Kasumi-1 (cell line): Measurements from ENCODE around the gene IKZF4.
"Not testable (repeated sequence)": the region's sequence is repeated elsewhere in the genome, so short reads cannot be mapped to it uniquely, and the experiment has no call there.

Experiments
- DNase-seq, 2 experiments: peaks; one replicate each; lab custom pipeline; 2025; lab: John Stamatoyannopoulos, UW

IKZF4 gene

DNA sequence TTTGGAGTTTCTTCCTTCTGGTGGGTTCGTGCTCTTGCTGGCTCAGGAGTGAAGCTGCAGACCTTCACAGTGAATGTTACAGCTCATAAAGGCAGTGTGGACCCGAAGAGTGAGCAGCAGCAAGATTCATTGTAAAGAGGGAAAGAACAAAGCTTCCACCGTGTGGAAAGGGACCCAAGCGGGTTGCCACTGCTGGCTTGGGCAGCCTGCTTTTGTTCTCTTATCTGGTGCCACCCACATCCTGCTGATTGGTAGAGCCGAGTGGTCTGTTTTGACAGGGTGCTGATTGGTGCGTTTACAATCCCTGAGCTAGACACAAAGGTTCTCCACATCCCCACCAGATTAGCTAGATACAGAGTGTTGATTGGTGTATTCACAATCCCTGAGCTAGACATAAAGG is 21.3 kb upstream of the IKZF4 start:
- DNase-seq, result not testable (repeated sequence)

DNA sequence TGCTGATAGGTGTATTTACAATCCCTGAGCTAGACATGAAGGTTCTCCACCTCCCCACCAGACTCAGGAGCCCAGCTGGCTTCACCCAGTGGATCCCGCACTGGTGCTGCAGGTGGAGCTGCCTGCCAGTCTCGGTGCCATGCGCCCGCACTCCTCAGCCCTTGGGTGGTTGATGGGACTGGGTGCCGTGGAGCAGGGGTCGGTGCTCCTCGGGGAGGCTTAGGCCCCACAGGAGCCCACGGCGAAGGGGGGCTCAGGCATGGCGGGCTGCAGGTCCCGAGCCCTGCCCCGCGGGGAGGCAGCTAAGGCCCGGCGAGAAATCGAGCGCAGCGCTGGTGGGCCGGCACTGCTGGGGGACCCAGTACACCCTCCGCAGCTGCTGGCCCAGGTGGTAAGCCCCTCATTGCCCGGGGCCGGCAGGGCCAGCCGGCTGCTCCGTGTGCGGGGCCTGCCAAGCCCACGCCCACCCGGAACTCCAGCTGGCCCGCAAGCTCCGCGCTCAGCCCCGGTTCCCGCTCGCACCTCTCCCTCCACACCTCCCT is 20.8 kb upstream of the IKZF4 start:
- DNase-seq, result not testable (repeated sequence)

DNA sequence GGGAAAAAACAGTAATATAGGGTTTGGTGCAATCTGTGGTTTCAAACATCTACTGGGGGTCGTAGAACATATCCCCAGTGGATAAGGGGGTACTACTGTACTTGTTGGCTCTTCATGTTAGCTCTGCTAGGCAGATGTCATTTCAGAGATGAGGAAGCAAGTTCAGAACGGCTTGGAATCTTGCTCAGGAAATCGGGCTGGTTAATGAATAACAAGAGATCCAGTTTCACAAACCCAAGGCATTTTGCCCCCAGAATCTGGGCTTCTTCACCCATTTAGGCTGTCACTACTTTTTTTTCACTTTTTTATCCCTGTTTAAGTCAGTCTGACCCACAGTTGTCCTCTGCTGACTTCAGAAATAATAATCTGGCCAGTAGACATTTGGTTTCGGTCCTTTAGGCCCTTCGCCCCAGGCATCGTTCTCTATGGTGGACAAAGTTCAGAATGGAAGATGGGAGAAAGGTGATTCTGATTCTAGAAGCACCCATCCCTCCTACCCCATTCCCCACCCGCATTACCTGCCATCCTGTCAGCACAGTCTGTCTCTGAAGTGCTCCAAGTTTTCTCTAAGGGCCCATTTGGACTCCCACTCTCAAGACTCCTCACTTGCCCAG is 19.2 kb upstream of the IKZF4 start:
- no peak for DNase-seq

DNA sequence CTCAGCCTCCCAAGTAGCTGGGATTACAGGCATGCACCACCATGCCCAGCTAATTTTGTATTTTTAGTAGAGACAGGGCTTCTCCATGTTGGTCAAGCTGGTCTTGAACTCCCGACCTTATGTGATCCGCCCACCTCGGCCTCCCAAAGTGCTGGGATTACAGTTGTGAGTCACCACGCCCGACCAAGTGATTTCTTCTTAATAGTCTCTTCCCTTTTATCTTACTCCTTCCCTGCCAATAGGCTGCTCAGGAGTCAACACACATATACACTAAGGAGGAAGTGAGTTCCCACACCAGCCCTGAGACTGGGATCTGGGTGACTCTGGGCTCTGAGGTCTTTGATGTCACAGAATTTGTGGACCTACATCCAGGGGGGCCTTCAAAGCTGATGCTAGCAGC is 17.5 kb upstream of the IKZF4 start:
- DNase-seq, result not testable (repeated sequence)

DNA sequence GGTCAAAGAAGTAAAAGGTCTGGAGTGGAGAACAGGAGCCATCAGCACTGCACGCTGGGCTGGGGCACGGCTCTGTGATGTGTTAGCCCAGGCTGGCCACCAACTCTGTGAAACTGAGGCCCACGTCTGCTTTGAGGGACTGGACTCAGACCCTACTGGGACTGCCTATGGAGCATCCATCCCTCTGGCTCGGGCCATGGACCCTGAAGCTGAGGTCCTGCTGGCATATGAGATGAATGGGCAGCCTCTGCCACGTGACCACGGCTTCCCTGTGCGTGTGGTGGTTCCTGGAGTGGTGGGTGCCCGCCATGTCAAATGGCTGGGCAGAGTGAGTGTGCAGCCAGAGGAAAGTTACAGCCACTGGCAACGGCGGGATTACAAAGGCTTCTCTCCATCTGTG is 16.6 kb upstream of the IKZF4 start:
- DNase-seq, result no peak

DNA sequence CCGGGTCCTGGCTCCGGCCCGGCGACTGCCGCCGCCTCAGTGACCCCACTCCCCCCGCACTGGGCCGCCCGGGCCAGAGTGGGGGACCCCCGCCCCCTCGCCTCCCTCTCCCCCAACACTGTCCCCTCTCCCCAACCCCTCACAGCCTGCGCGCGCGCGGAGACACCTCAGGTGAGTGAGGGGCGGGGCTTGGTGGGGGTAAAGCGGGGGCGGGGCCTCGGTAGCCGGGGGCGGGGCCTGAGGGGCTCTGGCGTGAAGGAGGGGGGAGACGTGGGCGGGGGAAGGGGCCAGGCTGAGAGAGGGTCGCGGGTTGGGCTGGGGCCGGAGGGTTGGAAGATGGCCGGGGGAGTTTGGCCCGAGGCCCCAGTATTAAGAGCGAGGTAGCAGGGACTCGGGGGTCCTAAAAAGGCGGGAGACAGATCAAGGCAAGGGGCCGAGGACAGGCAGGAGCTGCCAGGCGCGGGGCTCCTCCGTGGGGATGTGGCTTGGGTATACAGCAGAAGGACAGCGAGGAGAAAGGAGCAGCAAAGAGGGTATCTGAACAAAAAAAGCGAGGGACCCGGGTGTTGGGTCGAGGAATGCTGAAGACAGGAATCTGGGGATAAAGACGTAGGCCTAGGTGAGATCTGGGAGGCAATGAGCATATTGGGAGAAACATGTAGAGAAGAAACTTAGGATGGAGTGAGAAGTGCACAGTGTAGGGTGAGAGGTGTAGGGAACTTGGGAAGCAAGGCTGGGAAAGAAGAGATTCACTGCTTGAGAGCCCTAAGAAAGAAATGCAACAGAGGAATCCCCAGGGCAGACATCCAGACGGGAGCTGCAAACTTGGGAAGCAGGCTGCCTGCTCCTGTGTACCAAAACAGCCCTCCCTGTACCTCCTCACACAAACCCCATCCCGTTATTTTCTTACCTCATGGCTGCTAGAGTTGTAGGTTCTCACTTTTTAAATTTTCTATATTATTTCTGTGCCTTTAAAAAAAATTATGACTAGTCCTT is 13.0 kb upstream of the IKZF4 start:
- peak; percentile 37 to 40 for DNase-seq

DNA sequence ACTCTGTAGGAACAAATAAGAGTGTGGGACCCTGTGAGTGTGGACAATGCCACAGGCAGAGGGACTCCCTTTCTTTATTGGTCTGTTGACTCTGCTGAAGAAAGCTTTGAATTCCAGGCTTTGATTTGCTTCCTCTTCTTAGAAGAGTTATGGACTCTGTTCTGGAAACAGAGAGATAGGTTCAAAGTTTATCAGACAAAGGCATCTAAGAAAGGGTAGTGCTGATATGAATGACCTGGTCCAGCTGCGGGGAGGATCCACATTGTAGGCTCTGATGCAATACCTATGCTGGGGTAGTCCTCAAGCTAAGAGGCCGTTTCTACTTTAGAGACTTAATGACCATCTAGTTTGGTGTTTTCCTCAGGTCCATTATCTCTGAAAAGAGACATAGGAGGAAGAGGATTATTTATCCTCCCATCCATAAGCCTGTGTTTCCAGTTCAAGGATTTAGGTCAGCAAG is 10.7 kb upstream of the IKZF4 start:
- DNase-seq, result no peak

DNA sequence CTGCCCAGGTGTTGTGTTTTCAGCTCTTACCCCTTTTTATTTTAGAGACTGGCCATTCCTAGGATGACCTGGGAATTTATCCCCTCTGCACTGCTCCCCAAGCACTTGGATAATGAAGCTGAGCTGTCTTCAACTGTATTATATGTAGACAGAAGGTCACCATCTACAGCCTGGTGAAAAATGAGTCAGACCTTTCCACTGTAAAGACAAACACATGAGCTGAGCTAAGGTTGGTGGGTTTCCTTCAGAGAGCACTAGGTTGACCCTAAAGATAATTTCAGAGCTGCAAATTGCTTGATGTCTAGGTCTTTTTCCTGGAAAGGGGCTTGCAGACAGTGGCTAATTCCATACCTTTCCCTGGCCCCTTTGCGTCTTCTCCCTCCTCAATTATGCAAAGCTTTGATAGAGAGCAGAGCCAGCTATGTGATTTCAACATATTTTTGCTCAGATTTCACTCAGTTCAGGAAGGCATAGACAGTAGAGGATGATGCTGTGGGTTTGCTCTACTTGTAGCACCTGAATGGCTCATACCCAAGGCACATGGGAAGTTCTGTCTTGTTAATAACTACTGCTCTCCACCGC is 9.2 kb upstream of the IKZF4 start:
- no peak for DNase-seq

DNA sequence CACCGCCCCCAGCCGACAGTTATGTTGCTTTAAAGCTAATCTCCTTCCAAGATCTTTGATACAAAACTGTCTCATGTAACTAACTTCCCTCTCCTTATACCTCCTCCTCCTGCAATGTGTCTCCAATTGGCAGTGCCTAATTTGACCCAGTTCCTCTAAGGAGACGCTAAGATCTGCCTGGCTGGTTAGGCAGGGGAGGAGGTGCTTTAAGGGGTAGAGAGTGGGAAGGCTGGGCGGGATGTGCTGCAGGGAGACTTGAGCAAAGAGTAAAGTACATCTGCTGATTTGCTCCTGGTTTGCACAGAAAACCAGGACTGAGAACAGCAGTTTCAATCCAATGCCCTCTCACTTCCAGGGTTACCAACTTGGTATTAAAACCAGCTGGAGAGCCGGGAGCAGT is 7.4 kb upstream of the IKZF4 start:
- no peak for DNase-seq

DNA sequence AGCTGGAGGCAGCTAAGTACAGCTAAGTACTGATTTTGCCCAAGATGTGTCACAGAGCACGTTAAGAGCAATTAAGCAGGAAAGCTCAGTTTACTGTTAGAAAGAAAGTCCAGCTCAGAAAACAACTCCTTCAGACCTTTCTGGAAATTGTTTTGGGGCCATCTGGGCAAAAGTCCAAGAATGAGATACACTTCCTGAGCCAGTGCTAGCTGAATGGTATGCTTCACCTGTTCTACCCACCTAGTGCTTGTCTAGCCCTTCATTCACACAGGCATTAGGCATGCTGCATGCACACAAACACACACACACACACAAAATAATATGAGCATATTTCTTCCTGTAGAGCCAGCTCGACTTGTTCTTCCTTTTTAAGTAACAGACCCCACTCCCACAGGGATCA is 6.6 kb upstream of the IKZF4 start:
- DNase-seq, result no peak

DNA sequence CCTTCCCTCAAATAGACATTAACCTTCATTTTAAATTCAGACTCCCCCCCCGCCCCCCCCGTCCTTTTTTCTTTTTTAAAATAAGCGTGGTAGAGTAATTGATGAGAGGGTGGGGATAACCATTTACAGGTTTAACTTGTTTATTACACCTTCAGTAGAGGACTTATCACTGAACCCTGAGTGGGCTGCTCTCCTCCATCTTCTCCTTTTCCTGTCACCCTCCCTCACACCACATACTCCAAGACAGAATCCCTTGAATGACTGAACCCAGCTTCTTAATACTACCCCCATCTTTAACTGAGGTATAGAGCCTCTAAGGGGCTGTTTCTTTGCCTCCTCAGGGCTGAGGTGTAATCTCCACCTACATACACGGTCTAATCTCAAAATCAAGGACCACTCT is 3.7 kb upstream of the IKZF4 start:
- DNase-seq, result no peak

DNA sequence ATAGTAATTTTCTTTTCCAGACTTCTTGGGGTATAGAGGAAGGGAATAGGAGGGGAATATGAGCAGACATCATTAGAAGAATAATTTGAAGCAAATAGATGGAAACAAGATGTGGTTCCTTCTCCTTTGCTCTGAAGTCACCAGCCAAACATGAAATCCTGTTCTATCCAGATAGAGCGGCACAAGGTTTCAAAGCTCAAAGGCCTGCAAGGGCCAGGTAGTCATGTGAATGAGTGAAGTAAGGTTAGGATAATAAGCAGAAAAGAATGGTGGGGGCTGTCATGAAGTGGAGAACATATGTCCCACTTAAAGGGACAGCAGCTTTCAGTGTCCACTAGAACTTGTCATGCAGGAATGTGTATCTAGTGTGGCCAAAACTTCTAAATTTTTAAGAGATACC is 2.5 kb upstream of the IKZF4 start:
- no peak for DNase-seq

DNA sequence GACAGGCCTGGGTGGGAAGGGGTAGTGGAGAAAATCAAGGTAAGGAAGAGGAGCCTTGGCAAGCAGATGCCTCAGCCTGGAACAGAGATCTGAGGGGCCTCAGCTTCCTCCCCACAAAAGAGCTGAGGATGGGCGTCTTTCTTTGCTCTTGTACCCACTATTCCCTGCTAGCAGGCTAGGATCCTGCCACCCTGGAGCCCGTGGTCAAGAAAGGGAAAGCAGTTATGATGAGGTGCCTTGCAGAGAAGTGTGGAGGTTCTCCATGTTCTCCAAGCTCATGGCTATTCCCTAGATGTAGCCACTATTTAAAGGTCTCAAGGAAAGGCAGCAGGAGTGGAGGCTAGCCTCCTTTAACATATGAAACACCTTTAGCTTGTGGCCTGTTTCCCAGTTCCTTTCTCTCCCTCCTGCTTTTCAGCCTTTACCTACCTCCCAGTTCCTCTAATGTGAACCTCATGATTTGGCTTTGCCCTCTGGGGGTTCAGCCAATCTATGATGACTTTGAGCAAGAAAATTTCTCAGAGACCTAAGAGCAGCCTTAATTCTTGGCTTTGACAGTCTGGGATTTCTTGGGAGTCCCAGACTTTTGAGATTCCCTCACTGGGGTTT is 1.1 kb downstream of the IKZF4 start:
- DNase-seq, result no peak

DNA sequence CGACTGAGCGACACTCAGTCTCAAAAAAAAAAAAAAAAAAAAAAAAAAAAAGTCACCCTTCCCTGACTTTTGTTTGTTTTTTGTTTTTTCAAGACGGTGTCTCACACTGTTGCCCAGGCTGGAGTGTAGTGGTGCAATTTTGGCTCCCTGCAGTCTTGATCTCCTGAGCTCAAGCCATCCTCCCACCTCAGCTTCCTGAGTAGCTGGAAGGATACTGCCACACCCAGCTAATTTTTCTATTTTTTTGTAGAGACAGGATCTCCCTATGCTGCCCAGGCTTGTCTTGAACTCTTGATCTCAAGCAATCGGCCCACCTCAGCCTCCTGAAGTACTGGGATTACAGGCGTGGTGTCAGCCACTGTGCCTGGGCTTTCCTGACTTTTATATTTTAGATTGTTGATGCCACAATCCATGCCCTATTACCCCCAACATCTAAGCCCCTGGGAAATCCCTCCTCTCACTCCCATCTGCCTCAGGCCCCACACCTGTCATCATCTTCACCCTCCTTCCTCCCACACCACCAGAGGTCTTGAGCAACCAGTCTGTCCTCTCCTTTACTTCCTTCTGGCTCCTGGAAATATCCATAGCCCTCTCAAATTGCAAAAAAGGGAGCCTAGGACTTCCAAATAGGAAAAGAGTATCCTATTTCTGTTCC is 7.8 kb downstream of the IKZF4 start:
- DNase-seq, result no peak

DNA sequence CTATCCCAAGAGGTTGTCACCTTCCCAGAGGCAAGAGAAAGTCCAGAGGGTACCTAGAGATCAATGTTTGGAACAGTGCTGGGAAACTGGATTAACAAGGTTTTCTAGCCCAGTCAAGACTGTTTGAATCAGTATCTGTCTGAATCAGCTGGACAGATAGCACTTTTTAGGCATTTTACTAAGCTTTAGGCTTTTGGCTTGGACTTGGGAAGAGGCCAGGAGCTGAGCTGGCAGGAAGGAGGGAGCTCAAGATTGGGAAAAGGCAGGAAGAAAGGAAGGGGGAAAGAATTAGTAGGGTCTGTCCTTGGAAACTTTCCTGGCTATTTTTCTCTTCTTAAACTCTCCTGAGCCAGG is 8.3 kb downstream of the IKZF4 start:
- DNase-seq, result no peak

DNA sequence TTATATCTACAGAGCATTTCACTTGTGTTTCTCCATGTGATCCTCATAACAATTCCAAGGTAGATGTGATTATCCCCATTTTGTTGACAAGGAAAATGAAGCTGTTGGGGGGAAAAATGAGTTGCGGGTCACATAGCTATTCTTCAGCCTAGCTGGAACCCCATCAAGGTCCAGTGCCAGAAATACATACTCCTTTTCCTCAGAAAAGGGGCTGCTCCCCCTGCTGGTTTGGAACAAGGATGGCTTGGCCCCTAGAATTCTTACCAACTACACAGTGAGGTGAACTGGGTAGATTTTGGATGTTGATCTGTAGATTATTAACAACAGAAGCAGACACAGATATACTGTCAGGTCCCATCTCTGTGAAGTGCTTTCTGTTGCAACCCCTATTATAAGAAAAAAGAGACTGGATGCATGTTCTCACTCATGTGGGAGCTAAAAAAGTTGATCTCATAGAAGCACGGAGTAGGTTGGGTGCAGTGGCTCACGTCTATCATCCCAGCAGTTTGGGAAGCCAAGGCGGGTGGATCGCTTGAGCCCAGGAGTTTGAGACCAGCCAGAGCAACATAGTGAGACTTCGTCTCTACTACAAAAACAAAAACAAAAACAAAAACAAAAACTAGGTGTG is 8.9 kb downstream of the IKZF4 start:
- peak; percentile 73 to 88 for DNase-seq

DNA sequence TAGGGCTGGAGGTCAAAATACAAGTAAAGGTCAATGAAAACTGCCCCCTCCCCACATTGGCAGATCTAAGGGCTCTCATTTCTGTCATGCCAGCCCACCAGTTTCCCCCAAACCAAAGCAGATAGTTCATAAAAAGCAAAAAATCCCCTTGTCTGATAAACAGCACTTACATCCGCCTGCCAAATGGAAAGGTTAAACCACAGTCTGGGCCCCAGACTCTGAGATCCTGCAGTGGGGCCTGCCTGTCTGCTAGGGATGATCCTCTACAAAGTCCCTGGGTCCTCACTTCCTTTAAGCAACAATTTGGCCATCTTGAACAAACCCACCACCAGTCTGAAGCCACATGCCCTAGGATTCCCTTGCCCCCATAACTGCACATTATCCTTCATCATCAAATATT is 11.1 kb downstream of the IKZF4 start:
- no peak for DNase-seq

DNA sequence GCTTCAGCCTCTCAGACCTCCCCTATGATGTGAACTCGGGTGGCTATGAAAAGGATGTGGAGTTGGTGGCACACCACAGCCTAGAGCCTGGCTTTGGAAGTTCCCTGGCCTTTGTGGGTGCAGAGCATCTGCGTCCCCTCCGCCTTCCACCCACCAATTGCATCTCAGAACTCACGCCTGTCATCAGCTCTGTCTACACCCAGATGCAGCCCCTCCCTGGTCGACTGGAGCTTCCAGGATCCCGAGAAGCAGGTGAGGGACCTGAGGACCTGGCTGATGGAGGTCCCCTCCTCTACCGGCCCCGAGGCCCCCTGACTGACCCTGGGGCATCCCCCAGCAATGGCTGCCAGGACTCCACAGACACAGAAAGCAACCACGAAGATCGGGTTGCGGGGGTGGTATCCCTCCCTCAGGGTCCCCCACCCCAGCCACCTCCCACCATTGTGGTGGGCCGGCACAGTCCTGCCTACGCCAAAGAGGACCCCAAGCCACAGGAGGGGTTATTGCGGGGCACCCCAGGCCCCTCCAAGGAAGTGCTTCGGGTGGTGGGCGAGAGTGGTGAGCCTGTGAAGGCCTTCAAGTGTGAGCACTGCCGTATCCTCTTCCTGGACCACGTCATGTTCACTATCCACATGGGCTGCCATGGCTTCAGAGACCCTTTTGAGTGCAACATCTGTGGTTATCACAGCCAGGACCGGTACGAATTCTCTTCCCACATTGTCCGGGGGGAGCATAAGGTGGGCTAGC is 13.9 kb downstream of the IKZF4 start:
- DNase-seq, result no peak

DNA sequence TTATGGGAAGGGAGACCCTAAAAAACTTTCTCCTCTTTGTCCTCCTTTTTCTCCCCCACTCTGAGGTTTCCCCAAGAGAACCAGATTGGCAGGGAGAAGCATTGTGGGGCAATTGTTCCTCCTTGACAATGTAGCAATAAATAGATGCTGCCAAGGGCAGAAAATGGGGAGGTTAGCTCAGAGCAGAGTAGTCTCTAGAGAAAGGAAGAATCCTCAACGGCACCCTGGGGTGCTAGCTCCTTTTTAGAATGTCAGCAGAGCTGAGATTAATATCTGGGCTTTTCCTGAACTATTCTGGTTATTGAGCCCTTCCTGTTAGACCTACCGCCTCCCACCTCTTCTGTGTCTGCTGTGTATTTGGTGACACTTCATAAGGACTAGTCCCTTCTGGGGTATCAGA is 16.3 kb downstream of the IKZF4 start:
- no peak for DNase-seq

DNA sequence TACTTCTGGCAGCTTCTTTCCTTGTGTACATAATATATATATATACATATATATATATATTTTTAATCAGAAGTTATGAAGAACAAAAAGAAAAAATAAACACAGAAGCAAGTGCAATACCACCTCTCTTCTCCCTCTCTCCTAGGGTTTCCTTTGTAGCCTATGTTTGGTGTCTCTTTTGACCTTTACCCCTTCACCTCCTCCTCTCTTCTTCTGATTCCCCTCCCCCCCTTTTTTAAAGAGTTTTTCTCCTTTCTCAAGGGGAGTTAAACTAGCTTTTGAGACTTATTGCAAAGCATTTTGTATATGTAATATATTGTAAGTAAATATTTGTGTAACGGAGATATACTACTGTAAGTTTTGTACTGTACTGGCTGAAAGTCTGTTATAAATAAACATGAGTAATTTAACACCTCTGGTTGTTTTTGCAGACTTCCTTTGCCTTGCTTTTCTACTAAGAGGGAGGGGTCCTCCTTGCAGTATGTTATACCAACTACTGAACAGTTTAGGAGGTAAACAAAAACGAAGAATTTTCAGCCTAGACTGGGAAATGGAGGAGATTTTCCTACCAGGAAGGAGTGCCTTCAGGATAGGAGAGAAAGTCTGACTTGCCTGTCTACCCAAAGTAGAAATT is 17.3 kb downstream of the IKZF4 start:
- no peak for DNase-seq
